GM18505 (cell line): Measurements from ENCODE around the gene DUSP2.
"Not testable (repeated sequence)": the region's sequence is repeated elsewhere in the genome, so short reads cannot be mapped to it uniquely, and the experiment has no call there.

Source experiments
- ATAC-seq: cut with Tn5 transposase; IDR thresholded peaks from one replicate; pipeline ENCODE4 v1.9.1; 2021; ENCODE audit not compliant: unreplicated experiment
- POLR2A ChIP-seq: IDR thresholded peaks from 4 replicates; pipeline ENCODE4 v1.6.1; 2011; ENCODE audit warnings: borderline replicate concordance; ENCODE audit not compliant: insufficient read depth, insufficient read length; ENCODE audit errors: extremely low read depth

The DUSP2 gene

GRCh38 chr2:96148410-96149217 lies 3.4 kb upstream of the DUSP2 start:
- no peak for TF ChIP-seq POLR2A
- peak; percentile 33 for ATAC-seq

- ATAC-seq, result no peak
- TF ChIP-seq POLR2A, result no peak
These were observed 2.5 kb upstream of the DUSP2 start for GRCh38 chr2:96147593-96148201.

DNA sequence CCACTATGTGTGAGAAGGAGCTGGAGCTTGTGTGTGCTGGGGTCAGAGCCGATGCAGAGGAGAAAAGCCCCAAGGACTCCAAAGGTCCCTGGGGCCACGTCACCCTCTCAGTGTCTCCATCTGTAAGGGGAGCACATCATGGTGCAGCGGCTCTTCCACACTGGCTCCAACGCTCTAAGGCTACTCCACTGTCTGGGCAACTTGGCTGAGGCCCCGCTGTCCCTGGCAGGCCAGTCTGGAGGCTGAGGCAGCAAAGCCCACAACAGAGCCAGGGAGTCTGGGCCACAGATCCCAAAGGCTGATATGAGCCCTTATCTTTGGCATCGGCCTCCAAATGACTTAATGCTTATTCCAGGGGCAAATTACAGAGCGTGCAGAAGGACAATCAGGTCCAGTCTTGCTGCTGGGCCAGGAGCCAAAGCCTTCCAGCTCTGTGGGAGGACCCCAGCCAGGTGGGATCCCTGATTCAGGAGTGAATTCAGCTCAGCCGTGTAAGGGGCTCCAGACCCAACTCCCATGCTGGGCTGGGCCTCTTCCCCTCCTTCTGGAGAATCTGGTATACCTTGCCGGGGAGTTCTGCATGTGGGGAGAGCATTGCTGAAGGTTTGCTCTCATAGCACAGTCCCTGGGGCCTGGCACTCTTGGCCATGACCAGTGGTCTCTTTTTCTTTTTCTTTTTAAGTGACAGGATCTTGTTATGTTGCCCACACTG lies 1.8 kb upstream of the DUSP2 start:
- TF ChIP-seq POLR2A, result no peak
- no peak for ATAC-seq

DNA sequence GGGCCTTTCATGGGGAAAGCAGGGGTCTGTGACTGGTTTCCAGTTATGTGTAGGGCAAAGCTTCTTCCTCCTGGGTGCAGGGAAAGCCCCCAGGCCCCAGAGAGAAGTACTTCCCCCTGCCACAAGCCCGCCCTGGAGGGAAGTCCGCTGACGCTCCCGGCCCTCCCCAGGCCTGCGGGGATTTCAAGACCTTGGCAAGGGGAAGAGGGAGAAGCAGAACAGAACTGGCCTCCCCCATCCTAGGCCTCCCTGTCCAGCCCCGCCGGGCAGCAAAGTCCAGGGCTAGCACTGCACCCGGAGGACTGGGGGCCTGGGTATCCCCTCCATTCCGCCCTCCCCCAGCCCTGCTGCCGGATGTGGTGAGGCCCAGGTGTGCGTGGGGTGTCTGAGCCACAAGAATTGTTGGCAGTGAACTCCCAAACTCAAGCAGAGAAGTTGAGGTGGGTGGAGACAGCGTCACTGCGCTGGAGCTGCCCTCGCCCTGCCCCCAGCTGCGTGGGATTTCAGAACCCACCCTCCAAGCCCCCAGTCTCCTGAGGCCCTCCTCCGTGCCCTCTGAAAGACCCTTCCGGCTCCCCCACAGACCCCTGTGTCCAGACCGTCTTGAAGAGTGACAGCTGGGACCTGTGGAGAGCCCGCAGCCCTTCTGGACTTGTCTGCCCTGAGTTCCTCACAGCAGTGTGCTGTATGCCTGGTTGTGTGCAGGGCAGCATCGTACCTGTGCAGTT lies 1.1 kb upstream of the DUSP2 start:
- peak; percentile 21 for ATAC-seq

DNA sequence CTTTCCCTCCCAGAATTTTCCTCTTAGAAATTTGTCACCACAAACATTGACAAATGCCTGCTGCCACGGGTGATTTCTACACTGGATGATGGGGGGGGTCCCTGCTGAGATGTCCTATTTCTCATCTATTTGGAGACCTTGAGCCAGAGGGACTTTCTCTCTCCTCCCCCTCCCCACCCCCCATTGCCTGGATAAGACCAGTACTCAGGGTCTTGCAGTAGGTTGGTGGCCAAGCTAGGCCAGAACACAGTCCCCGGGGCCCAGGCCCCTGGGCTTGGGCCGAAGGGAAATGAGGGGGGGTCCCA lies 560 bp upstream of the DUSP2 start:
- TF ChIP-seq POLR2A, result no peak
- ATAC-seq, result no peak

More for the DNA sequence above, 1.1 kb upstream of the DUSP2 start:
- TF ChIP-seq POLR2A, result peak; percentile 67

GRCh38 chr2:96144481-96145035 lies 682 bp downstream of the DUSP2 start:
- ATAC-seq, result peak; percentile 1
- TF ChIP-seq POLR2A, result peak; percentile 12

DNA sequence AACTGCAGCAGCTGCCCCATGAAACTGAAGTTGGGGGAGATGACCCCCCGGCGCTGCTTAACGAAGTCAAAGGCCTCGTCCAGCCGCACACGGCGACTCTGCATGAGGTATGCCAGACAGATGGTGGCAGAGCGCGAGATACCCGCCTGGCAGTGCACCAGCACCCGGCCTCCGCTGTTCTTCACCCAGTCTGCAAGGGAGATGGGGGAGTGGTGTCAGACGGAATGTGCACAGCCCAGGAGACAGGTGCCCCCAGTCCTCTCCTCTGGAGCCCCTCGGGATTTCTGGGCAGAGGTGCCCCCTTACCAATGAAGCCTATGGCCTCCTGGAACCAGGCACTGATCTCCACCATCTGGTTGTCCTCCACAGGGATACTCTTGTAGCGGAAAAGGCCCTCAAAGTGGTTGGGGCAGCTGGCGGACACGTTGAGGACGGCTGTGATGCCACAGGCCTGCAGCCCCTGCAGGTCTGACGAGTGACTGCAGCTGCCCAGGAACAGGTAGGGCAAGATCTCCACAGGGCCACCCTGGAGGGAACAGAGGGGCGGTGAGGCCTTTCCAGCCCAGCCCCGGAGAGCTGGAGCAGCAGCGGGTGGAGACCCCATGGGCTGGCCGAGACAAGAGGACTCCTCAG lies 1.3 kb downstream of the DUSP2 start:
- ATAC-seq, result no peak
- TF ChIP-seq POLR2A, result no peak

- TF ChIP-seq POLR2A, result peak; percentile 64
- ATAC-seq, result no peak
These were observed 1.9 kb downstream of the DUSP2 start for GRCh38 chr2:96143231-96143847.

DNA sequence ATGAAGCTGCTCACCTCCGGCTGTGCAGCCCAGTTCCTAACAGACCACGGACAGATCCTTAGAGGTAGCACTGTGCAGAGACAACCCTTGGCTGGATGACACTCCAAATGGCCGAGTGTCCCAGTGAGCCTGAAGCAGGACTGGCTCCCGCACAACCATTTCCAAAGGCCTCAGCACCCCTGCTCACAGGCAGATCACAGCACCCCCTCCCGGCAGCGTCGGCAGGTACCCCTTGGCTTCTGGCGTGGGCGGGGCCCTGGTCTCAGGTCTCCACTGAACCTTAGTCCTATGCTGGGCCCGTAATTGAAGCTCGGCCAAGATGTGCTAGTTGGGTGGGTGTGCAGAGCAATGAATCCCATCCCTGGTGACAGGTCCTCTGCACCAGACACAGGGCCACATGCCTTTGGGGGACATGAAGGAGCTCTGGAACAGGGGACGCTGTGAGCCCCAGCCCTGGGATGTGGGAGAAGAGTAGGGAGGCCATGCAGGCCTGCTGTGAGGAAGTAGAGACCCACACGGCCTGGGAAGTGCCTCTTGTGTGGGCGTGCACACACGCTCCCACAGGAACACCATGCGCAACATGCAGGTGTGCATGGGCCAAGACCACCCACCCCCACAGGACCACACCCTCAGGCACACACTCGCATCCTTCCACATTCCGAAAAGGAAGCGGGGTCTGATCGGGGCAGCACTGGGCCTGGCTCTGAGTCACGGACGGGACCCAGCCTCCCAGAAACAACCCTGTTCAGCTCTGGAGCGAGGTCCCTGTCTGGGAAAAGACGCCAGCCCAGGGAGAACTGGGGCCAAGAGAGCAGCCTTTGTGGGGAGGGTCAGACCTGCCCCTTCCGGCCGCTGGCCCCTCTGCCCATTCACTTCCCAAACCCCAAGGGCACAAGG lies 2.8 kb downstream of the DUSP2 start:
- TF ChIP-seq POLR2A, result peak; percentile 84
- ATAC-seq, result no peak

DNA sequence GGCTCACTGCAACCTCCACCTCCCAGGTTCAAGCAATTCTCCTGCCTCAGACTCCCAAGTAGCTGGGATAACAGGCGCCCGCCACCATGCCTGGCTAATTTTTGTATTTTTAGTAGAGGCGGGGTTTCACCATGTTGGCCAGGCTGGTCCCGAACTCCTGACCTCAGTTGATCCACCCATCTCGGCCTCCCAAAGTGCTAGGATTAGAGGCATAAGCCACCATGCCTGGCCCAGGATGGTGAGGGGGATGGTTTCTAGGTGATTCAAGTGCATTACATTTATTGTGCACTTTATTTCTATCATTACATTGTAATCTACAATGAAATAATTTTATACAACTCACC lies 3.6 kb downstream of the DUSP2 start:
- not testable (repeated sequence) for ATAC-seq

GRCh38 chr2:96140941-96141623 lies 4.2 kb downstream of the DUSP2 start:
- no peak for ATAC-seq
- TF ChIP-seq POLR2A, result peak; percentile 61
